Frontal cortex (tissue), 4 donors: Measurements from ENCODE around the gene SNAI3. TPM values are rescaled to one million over a fixed set of nuclear protein-coding genes. Genes with fewer than 3 reads are reported as not detected.
A peak's percentile ranks its signal among the peaks of the same experiment; 100 is the strongest.

Source experiments
- DNase-seq, 2 donors: peaks; one replicate each; pipeline ENCODE4 v3.0.0; 2012; ENCODE audit warnings: low spot score in 2 of 2
- FAIRE-seq: peaks from 2 replicates; lab custom pipeline; 2012; peaks lifted over from hg19 to GRCh38; lab: Jason Lieb, UNC
- total RNA-seq: library from RNA; depleted of rRNA; stranded (reverse); fragments of >200 nt; gene quantifications from one replicate; pipeline ENCODE4 v1.2.3, GENCODE V29; 2014
- donor health status: control.
- donor health status: control.
- donor health status: control.

The SNAI3 gene
- total RNA-seq, result not detected

GRCh38 chr16:88686439-88687253 is at the start of gene SNAI3:
Gene SNAI3 (minus strand): TSS chr16:88686507. CDS start chr16:88686406, 101 bp downstream.
- DNase-seq (peak; percentile 78 to 84), FAIRE-seq (no peak)

GRCh38 chr16:88736088-88736487 is 49.8 kb upstream of the SNAI3 start:
- FAIRE-seq (no peak), DNase-seq (no peak)

- DNase-seq, result no peak
These were observed 49.3 kb upstream of the SNAI3 start for GRCh38 chr16:88735616-88736015.

GRCh38 chr16:88735121-88735520 is 48.8 kb upstream of the SNAI3 start:
- FAIRE-seq (no peak), DNase-seq (no peak)

More at GRCh38 chr16:88735616-88736015, 49.3 kb upstream of the SNAI3 start:
- FAIRE-seq, result no peak

DNA sequence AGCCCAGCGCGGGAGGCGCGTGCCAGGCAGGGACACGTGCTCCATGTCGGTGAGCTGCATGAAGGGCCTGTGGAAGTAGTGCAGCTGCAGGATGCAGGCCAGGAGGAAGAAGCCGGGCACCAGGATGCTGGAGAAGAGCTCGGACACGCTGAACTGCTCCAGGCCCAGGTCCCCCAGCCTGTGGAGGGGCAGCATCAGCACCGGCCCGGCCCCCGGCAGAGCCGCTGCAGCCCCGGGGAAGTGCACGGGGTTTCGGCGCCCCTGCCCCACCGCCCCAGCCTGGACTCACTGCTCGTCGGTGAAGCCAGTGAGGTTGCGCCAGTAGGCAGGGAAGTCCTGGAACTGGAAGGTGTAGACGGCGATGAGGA is 48.0 kb upstream of the SNAI3 start:
- no peak for DNase-seq
- no peak for FAIRE-seq

GRCh38 chr16:88733630-88734360 is 47.5 kb upstream of the SNAI3 start:
- DNase-seq (no peak), FAIRE-seq (no peak)

GRCh38 chr16:88732961-88733294 is 46.6 kb upstream of the SNAI3 start:
- FAIRE-seq (no peak), DNase-seq (no peak)

- no peak for DNase-seq
- FAIRE-seq, result no peak
These were observed 46.1 kb upstream of the SNAI3 start for GRCh38 chr16:88732172-88732960.

GRCh38 chr16:88731699-88732098 is 45.4 kb upstream of the SNAI3 start:
- peak in 1 of 2 donors; percentile 66 for DNase-seq
- FAIRE-seq, result no peak

DNA sequence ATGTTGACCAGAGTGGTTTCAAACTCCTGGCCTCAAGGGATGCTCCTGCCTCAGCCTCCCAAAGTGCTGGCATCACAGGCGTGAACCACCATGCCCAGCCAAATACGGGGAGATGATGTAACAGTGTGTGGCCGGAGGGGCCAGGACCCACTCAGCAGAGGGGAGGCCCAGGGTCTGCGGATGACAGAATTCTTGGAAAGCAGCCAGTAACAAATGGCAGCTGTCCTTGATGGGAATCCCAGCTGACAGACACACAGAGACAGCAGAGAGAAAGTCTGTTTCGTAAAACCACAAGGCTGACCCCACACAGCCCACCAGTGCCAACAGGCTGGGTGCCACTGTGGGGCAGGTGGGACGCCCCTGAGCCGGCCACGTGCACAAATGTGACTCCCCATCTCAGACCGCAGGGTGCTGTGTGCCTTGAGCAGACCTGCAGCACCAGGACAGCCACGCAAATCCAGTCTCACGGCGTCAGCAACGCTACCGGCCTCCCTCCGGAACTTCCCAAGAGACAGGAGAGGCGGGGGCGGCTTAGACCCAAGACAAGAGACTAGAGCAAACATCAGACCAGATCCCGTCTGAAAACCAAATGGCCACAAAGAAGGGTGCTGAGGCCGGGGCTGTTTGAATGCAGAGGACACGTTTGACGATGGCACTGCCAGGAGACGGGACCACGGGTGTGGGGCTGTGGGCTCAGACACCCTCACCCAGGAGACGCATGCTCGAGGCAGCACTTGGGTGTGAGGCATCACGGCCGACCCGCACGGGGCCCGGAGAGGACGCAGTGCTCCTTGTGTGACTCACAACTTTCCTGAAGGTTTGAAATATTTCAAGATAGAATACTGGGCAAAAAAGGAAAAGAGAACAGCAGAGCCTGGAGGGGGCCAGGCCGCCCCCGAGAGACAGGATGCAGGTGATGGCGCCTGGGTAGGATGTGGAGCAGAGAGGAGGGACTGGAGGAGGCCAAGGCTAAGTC is 44.6 kb upstream of the SNAI3 start:
- FAIRE-seq, result no peak
- DNase-seq, result no peak

DNA sequence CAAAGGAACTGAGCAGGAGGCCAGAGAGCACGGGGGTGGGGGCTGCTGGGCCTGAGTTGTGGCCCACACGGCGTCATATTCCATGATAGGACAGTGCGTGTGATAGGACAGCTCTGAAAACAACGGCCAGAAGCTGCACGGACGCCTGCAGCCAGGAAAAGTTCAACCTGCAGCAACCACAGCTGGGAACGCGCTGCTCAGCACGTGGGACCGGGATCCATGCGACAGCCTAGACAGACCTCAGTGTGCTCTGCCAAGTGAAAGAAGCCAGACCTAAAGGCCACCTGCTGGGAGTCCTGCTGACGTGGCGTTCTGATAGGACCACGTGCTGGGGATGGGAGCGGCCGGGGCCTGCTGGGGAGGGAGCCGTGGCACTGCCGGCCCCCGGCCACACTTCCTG is 41.6 kb upstream of the SNAI3 start:
- DNase-seq, result no peak
- FAIRE-seq, result no peak

DNA sequence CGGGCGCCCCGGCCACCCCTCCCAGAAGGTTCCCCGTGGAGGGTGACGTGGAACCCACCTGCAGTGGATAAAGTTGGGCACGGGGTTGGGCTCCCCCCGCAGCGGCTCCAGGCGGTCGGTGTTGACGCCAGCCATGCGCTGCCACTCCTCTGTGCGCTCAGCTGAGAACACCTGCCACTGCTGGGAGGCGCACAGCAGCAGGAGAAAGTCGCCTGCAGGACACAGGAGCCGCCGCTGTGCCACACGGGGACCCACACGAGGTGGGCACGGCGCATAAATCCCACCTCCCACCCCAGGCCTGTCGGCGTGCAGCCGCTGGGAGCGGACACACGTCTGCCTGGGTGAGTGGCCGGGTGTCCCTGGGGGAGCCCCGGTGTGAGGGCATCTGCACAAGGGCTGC is 40.7 kb upstream of the SNAI3 start:
- DNase-seq (no peak), FAIRE-seq (no peak)

GRCh38 chr16:88726408-88726749 is 40.1 kb upstream of the SNAI3 start:
- DNase-seq (no peak), FAIRE-seq (no peak)

DNA sequence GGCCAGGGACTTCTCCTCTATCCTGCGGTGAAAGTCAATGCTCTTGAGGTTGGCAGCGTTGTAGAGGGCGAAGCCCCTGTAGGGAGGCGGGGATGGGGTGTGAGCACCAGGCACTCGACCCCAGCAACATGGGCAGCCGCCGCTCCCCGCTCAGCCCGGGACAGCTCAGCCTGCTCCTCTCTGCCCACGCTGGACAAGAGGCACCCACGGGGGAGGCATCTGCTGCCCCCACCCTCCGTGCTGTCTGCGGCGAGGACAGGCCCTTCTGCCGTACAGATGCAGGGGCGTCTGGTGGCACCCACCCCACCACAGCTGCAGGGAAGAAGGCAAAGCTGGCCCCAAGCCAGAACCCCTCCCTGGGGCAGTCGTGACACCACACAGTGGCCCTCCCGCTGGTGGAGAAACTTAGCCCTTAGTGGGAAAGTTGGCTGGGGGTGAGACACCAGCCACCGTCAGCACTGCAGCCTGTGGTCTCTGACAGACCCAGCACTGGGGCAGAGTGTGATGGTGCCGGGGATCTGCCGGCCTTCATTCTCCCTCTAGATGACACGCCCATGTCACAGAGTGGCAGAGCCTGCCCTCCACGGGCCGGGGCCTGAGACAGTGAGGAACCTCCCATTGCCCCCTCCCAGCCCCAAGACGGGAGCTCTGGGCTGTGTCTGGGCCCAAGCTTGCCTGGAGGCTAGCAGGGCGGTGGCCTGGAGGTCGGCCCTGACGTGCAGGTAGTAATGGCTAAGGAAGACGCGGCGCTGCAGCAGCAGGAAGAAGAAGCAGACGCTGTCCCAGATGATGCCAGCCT is 39.5 kb upstream of the SNAI3 start:
- no peak for FAIRE-seq
- no peak for DNase-seq

GRCh38 chr16:88724855-88725555 is 38.7 kb upstream of the SNAI3 start:
- FAIRE-seq, result no peak

DNA sequence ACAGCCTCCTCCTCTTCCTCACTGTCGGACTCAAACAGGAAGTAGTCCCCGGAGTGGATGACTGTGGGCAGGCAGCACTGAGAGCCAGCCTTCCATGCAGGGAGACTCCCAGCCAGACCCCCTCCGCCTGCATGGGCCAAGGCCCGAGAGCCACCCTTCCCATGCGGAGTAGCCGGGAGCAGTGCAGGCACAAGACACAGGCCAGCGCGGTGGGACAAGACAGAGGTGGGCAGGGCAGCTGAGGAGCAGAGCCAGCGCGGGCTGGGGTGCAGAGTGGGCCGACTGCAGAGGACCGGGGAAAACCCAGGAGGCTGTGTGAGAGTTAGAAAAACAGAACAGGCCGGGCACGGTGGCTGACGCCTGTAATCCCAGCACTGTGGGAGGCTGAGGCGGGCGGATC is 37.6 kb upstream of the SNAI3 start:
- no peak for FAIRE-seq
- no peak for DNase-seq

More at GRCh38 chr16:88724855-88725555, 38.7 kb upstream of the SNAI3 start:
- DNase-seq, result no peak

DNA sequence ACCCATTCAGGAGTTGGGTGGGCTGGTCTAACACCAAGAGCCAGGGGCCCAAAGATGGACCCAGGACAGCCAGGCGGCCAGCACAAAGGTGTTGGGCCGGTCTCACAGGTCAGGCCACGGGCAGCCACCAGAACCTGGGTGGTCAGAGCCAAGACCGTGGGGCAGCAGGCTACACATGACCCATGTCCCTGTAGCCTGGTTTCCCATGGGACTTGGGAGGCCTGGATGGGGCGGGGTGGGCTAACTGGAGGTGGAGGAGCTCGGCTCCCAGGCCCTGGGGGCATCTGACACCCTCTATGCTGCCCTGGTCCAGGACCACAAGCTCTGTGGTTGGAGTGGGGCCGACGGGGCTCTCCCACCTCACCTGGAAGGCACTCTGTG is 37.2 kb upstream of the SNAI3 start:
- no peak for FAIRE-seq
- no peak for DNase-seq

DNA sequence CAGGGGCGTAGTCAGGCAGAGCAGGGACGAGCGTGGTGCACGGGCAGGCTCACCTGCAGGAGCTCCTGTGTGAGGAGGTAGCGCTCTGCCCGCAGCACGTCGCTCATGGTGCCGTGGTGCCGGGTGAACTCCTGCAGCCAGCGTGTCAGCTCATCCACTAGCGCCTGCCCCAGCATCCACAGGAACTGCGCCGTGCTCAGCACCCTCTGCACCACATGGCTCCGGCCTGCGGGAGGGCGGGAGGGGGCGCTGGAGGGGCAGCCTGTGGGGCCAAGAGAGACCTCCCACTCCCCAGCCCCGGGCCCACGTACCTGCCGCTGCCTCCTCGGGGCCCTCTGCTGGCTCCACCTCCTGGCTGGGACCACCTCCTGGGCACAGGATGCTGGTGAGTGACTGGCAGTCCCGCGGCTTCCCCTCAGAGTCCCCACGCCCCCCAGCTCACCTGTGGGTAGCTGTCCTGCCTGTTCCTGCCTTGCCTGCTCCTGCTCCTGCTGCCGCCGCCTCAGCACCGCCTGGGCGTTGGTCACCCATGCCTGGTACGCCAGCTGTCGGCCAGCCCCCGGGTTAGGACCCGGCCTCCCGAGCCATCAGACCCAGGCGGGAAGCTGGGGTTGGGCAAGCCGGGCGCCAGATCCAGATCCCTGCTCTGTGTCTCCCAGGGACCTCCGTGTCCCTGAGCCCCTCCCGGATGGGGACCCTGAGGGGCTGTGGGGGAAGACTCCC is 36.6 kb upstream of the SNAI3 start:
- DNase-seq (no peak), FAIRE-seq (no peak)
